Measurements from ENCODE around the gene GPR78.

The GPR78 gene

DNA sequence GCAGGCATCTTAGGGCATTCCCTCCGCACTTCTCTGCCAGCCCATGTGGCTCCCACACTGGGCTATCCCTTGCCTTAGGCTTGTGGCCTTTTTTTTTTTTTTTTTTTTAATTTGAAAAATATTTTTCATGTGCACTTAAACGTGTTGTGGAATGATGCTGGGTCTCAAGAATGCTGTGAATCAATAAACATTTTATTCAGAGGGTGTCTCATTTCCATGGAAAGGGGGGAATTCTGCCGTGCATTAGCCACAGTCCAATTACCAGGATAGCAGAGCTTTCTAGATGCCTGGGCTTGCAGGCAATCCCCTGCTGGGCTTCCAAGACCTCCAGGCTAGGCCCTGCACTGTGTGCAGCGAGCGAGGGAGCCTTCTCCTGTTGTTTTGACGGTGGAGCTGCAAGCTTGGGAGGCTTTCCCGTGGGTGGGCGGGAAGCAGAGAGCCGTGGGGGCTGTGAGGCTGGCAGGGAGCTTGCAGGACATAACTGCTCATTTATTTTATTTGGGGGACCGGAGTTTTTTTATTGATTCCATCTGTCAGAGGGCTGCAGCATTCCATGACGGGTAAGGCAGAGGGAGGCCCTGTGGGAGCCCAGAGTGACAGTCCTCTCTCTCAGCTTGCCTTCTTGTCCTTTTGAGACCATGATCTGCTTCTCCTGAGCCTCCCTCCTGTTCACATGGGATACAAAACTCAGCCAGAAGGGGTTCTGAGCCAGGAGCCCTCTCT, 9.8 kb downstream of the GPR78 start:
- no peaks in the 10 kb centered on the region for H3K9me3 ChIP-seq (ENCODE audit: insufficient read depth, low read length)
- H4K20me1 ChIP-seq (ENCODE audit: insufficient read depth, low read length) = no peaks in the 10 kb centered on the region
- H3K4me1 ChIP-seq (ENCODE audit: low read length) = no peaks in the 10 kb centered on the region
- no peak overlapping the region for H3K9ac ChIP-seq (ENCODE audit: low read length)
- no peak overlapping the region for H3K4me3 ChIP-seq (ENCODE audit: low read length)
- TF ChIP-seq, protein P1, sequence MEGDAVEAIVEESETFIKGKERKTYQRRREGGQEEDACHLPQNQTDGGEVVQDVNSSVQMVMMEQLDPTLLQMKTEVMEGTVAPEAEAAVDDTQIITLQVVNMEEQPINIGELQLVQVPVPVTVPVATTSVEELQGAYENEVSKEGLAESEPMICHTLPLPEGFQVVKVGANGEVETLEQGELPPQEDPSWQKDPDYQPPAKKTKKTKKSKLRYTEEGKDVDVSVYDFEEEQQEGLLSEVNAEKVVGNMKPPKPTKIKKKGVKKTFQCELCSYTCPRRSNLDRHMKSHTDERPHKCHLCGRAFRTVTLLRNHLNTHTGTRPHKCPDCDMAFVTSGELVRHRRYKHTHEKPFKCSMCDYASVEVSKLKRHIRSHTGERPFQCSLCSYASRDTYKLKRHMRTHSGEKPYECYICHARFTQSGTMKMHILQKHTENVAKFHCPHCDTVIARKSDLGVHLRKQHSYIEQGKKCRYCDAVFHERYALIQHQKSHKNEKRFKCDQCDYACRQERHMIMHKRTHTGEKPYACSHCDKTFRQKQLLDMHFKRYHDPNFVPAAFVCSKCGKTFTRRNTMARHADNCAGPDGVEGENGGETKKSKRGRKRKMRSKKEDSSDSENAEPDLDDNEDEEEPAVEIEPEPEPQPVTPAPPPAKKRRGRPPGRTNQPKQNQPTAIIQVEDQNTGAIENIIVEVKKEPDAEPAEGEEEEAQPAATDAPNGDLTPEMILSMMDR (IDR thresholded peaks at IDR 0.05; ENCODE audit: low read depth, low read length) = no peak
- TF ChIP-seq EZH2phosphoT487 (IDR thresholded peaks at IDR 0.05; ENCODE audit: low read depth) = no peak
- H3K27ac ChIP-seq (ENCODE audit: low read length) = no peak overlapping the region
- H3K36me3 ChIP-seq (replicated peaks; ENCODE audit: low read depth, low read length) = no peaks in the 10 kb centered on the region
- no peak overlapping the region for H3K4me2 ChIP-seq (ENCODE audit: low read length)
- no peak overlapping the region for H2AFZ ChIP-seq (ENCODE audit: low read depth, low read length)
- H3K79me2 ChIP-seq (ENCODE audit: low read length) = no peaks in the 10 kb centered on the region
- H3K27me3 ChIP-seq (ENCODE audit: low read depth, low read length) = no peaks in the 10 kb centered on the region; the same call in 1 of the 2 replicates

DNA sequence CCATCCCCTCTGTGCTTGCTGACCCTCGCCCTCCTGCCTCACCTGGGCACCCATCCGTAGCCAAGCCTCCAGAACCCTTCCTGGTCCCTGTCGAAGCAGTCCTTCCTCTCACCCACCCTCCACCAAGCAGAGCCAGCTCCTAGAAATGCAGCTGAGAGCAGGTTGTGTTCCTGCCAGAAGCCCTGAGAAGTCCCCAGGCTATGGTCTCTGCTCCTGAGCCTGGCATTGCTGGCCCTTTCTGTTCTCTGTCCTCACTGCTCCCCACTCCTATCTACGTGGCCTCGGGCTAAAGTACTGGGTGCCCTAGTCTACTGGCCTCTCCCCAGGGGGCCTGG, 10.3 kb downstream of the GPR78 start:
- H3K4me1 ChIP-seq (ENCODE audit: low read length) = no peaks in the 10 kb centered on the region
- no peak overlapping the region for H3K4me2 ChIP-seq (ENCODE audit: low read length)
- no peak overlapping the region for H2AFZ ChIP-seq (ENCODE audit: low read depth, low read length)
- no peak overlapping the region for H3K4me3 ChIP-seq (ENCODE audit: low read length)
- H4K20me1 ChIP-seq (ENCODE audit: insufficient read depth, low read length) = no peaks in the 10 kb centered on the region
- H3K36me3 ChIP-seq (replicated peaks; ENCODE audit: low read depth, low read length) = no peaks in the 10 kb centered on the region
- no peaks in the 10 kb centered on the region for H3K9me3 ChIP-seq (ENCODE audit: insufficient read depth, low read length)
- H3K27me3 ChIP-seq (ENCODE audit: low read depth, low read length) = no peaks in the 10 kb centered on the region; the same call in 1 of the 2 replicates
- no peak for TF ChIP-seq EZH2phosphoT487 (IDR thresholded peaks at IDR 0.05; ENCODE audit: low read depth)
- TF ChIP-seq, protein P1 (IDR thresholded peaks at IDR 0.05; ENCODE audit: low read depth, low read length) = no peak
- no peaks in the 10 kb centered on the region for H3K79me2 ChIP-seq (ENCODE audit: low read length)
- H3K27ac ChIP-seq (ENCODE audit: low read length) = no peak overlapping the region
- H3K9ac ChIP-seq (ENCODE audit: low read length) = no peak overlapping the region

DNA sequence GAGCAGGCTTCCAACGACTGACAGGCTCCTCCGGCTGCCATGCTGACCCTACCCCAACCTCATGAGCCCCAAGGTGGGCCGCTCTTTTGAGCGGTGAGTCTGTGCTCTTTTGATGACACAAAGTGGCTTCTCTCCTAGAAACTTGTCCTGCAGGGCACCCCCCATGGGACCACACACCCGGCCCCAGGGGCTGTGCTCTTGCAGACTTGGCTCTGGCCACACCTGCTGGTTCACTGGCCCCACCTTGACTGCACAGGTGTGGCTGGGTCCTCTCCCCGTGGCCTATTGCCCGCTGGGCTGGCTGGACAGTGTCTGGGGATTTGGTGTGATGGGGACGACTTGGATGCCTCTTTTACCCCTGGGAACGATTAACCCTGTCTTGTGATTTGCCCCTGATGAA, 10.9 kb downstream of the GPR78 start:
- TF ChIP-seq EZH2phosphoT487 (IDR thresholded peaks at IDR 0.05; ENCODE audit: low read depth) = no peak
- TF ChIP-seq, protein P1 (IDR thresholded peaks at IDR 0.05; ENCODE audit: low read depth, low read length) = no peak
- Histone ChIP-seq H2AFZ (ENCODE audit: low read depth, low read length) (no peak overlapping the region), H4K20me1 (ENCODE audit: insufficient read depth, low read length) (no peaks in the 10 kb centered on the region), H3K79me2 (ENCODE audit: low read length) (no peaks in the 10 kb centered on the region), H3K4me3 (ENCODE audit: low read length) (no peak overlapping the region), H3K27me3 (ENCODE audit: low read depth, low read length) (no peaks in the 10 kb centered on the region; the same call in 1 of the 2 replicates), H3K9ac (ENCODE audit: low read length) (no peak overlapping the region), H3K4me1 (ENCODE audit: low read length) (no peaks in the 10 kb centered on the region), H3K9me3 (ENCODE audit: insufficient read depth, low read length) (no peaks in the 10 kb centered on the region), H3K27ac (ENCODE audit: low read length) (no peak overlapping the region), H3K36me3 (replicated peaks; ENCODE audit: low read depth, low read length) (no peaks in the 10 kb centered on the region), H3K4me2 (ENCODE audit: low read length) (no peak overlapping the region)

DNA sequence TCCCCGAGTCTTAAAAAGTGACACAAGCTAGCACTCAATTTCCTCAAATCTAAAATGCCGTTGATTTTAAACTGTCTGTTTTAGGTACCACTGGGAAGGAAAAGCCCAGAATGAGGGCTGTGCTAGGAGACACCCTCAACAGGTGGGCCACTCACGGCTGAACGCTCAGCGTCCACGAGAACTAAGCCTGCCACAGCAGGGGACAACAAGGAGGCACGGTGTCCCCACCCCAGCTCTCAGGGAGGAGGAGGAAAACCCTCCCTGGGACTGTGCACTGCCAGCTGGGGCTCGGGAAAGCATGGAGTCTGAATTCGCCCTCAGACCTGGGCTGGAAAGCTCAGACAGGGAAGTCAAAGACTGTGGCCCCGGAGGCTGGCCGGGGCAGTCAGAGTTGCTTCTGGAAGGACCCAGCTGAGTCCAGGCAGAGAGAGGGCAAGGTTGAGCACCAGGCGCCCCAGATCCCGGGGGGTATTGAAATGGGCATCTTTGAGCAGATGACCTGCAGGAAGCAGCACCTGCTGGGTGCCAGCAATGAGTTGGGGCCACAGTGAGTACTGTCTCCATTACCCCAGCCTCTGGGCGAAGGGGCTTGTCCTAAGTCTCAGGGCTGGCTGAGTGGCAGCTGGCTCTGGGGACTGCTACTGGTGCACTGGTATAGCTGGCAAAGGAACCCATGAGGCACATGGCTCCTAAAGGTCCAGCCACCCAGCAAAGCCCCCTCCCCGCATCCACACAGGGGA, 11.6 kb downstream of the GPR78 start:
- Histone ChIP-seq H4K20me1 (ENCODE audit: insufficient read depth, low read length) (no peaks in the 10 kb centered on the region), H3K27me3 (ENCODE audit: low read depth, low read length) (no peaks in the 10 kb centered on the region; the same call in 1 of the 2 replicates), H3K36me3 (replicated peaks; ENCODE audit: low read depth, low read length) (no peaks in the 10 kb centered on the region), H2AFZ (ENCODE audit: low read depth, low read length) (no peak overlapping the region), H3K4me2 (ENCODE audit: low read length) (no peak overlapping the region), H3K4me1 (ENCODE audit: low read length) (no peaks in the 10 kb centered on the region), H3K9ac (ENCODE audit: low read length) (no peak overlapping the region), H3K27ac (ENCODE audit: low read length) (no peak overlapping the region), H3K9me3 (ENCODE audit: insufficient read depth, low read length) (no peaks in the 10 kb centered on the region), H3K79me2 (ENCODE audit: low read length) (no peaks in the 10 kb centered on the region), H3K4me3 (ENCODE audit: low read length) (no peak overlapping the region)
- no peak for TF ChIP-seq EZH2phosphoT487 (IDR thresholded peaks at IDR 0.05; ENCODE audit: low read depth)
- TF ChIP-seq, protein P1 (IDR thresholded peaks at IDR 0.05; ENCODE audit: low read depth, low read length) = no peak
